ENCODE measurements around the gene LMOD1.
"Not testable (repeated sequence)": the region's sequence is repeated elsewhere in the genome, so short reads cannot be mapped to it uniquely, and the experiment has no call there.

The LMOD1 gene

DNA sequence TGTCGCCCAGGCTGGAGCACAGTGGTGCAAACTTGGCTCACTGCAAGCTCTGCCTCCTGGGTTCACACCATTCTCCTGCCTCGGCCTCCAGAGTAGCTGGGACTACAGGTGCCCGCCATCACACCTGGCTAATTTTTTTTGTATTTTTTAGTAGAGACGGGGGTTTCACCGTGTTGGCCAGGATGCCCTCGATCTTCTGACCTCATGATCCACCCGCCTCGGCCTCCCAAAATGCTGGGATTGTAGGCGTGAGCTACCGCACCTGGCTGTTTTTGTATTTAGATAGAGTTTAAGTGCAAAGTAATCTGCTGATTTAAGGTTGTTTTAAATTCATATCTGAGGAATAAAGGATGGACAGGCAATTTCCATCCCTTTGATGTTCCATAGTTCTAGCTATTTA is 16.0 kb upstream of the LMOD1 start:
- H3K9me3 Mint-ChIP-seq; H3K4me1 Mint-ChIP-seq (ENCODE audit: low read depth); H3K27me3 Mint-ChIP-seq; DNase-seq; H3K4me3 Mint-ChIP-seq; H3K27ac Mint-ChIP-seq: not testable (repeated sequence)
- peaks cover 84% of the 10 kb centered on the region for H3K36me3 Mint-ChIP-seq (ENCODE audit: low read depth)

DNA sequence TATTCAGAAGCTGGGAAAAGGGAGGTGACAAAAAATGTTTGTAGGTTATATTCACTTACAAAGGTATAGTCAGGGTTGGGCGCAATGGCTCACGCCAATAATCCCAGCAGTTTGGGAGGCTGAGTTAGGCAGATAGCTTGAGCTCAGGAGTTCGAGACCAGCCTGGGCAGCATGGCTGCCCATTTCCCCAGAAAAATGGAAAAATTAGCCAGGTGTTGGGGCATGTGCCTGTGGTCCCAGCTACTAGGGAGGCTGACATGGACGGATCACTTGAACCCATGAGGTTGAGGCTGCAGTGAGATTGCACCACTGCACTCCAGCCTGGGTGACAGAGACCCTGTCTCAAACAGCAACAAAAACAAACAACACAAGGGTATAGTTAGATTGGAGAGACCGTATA is 12.0 kb upstream of the LMOD1 start:
- H3K4me3 Mint-ChIP-seq = no peak overlapping the region
- H3K4me1 Mint-ChIP-seq (ENCODE audit: low read depth) = peaks cover 23% of the 10 kb centered on the region
- H3K27ac Mint-ChIP-seq = peak overlapping the region; percentile 22

GRCh38 chr1:201955729-201956143 is 9.4 kb upstream of the LMOD1 start:
- peak overlapping the region; percentile 95 for H3K27ac Mint-ChIP-seq
- DNase-seq = no peak
- H3K4me1 Mint-ChIP-seq (ENCODE audit: low read depth) = peaks cover 23% of the 10 kb centered on the region
- H3K9me3 Mint-ChIP-seq = no peaks in the 10 kb centered on the region
- H3K36me3 Mint-ChIP-seq (ENCODE audit: low read depth) = peaks cover 55% of the 10 kb centered on the region
- no peaks in the 10 kb centered on the region for H3K27me3 Mint-ChIP-seq
- peak overlapping the region; percentile 95 for H3K4me3 Mint-ChIP-seq

More for the DNA sequence above, 12.0 kb upstream of the LMOD1 start:
- Mint-ChIP-seq H3K36me3 (ENCODE audit: low read depth) (peaks cover 81% of the 10 kb centered on the region), H3K9me3 (no peaks in the 10 kb centered on the region), H3K27me3 (no peaks in the 10 kb centered on the region)
- no peak for DNase-seq

DNA sequence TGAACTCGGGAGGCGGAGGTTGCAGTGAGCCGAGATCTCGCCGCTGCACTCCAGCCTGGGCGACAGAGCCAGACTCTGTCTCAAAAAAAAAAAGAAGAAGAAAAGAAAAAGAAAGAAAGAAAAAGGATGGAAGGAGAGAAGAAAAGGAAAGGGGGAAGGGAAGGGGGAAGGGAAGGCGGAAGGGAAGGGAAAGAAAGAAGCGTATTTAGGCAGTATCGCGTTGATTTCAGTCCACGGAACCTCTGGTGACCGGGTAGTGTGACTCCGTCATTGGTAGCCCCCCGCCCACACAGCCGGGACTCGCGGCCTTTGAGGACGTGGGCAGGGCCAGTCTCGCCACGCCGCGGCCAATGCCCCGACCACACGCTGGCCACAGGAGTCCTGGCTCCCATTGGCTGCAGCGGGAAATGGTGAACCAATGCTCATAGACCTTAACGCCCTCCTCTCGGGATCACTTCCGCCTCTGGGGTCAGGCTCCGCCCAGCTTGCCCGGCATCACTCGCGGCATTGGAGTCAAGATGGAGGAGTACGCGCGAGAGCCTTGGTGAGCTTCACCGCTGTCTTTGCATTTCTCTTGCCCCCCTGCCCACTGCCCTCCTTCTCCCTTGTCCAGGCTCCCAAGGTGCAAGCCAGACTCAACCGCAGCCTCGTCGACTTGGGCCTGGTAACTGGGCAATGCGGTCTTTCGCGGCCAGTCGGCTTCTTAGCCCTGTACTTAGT is 8.8 kb upstream of the LMOD1 start, which contains the start of gene TIMM17A:
TSS of gene TIMM17A (plus strand) at position 495 of the 720 bp plus-strand sequence. CDS start at position 519, 24 bp downstream.
- H3K9me3 Mint-ChIP-seq = no peaks in the 10 kb centered on the region
- peaks cover 50% of the 10 kb centered on the region for H3K36me3 Mint-ChIP-seq (ENCODE audit: low read depth)
- peak; percentile 95 for DNase-seq
- peak within 1 kb of the TSS; percentile 95 for H3K27ac Mint-ChIP-seq
- peaks cover 20% of the 10 kb centered on the region for H3K4me1 Mint-ChIP-seq (ENCODE audit: low read depth)
- H3K4me3 Mint-ChIP-seq = peak within 1 kb of the TSS; percentile 95
- no peaks in the 10 kb centered on the region for H3K27me3 Mint-ChIP-seq

DNA sequence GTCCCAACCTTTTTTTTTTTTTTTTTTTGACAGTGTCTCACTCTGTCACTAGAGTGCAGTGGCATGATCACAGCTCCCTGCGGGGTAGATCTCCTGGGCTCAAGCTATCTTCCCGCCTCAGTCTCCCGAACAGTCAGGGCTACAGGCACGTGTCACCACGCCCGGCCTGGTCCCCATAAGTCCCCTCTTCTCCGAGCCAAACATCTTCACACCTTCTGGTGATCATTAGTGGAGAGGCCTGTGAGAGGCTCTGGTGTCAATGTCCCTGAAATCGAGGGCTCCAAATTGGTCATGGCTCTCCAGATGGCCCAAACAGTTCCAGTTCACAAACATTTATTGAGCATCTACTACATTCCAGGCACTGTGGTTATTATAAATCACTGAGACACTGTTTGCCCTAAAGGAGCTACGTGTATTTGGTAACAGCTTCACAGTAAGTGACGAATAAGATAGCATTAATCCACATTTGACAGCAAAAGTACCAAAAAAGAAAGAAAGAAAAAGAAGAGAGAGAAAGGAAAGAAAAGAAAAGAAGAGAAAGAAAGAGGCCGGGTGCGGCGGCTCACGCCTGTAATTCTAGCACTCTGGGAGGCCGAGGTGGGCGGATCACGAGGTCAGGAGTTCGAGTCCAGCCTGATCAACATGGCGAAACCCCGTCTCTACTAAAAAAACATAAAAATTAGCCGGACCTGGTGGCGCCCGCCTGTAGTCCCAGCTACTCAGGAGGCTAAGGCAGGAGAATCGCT is 8.1 kb upstream of the LMOD1 start:
- H3K9me3 Mint-ChIP-seq = no peaks in the 10 kb centered on the region
- DNase-seq = peak; percentile 60
- H3K4me1 Mint-ChIP-seq (ENCODE audit: low read depth) = peaks cover 20% of the 10 kb centered on the region
- H3K36me3 Mint-ChIP-seq (ENCODE audit: low read depth) = peaks cover 48% of the 10 kb centered on the region
- H3K4me3 Mint-ChIP-seq = peak overlapping the region; percentile 95
- H3K27me3 Mint-ChIP-seq = no peaks in the 10 kb centered on the region
- peak overlapping the region; percentile 95 for H3K27ac Mint-ChIP-seq

- H3K9me3 Mint-ChIP-seq = no peaks in the 10 kb centered on the region
- H3K4me3 Mint-ChIP-seq = no peak overlapping the region
- peaks cover 19% of the 10 kb centered on the region for H3K4me1 Mint-ChIP-seq (ENCODE audit: low read depth)
- peaks cover 2% of the 10 kb centered on the region for H3K36me3 Mint-ChIP-seq (ENCODE audit: low read depth)
- H3K27me3 Mint-ChIP-seq = peaks cover 34% of the 10 kb centered on the region
- H3K27ac Mint-ChIP-seq = no peak overlapping the region
- DNase-seq = no peak
These were observed 3.1 kb upstream of the LMOD1 start for GRCh38 chr1:201949491-201949890.

- H3K27me3 Mint-ChIP-seq = peaks cover 44% of the 10 kb centered on the region
- H3K36me3 Mint-ChIP-seq (ENCODE audit: low read depth) = no peaks in the 10 kb centered on the region
- H3K27ac Mint-ChIP-seq = no peak overlapping the region
- peaks cover 16% of the 10 kb centered on the region for H3K4me1 Mint-ChIP-seq (ENCODE audit: low read depth)
- no peak for DNase-seq
- H3K4me3 Mint-ChIP-seq = no peak overlapping the region
- no peaks in the 10 kb centered on the region for H3K9me3 Mint-ChIP-seq
These were observed 1.3 kb upstream of the LMOD1 start for GRCh38 chr1:201947697-201948008.

GRCh38 chr1:201945863-201946223 is 505 bp downstream of the LMOD1 start:
- Mint-ChIP-seq H3K27me3 (peaks cover 52% of the 10 kb centered on the region), H3K9me3 (no peaks in the 10 kb centered on the region), H3K36me3 (ENCODE audit: low read depth) (no peaks in the 10 kb centered on the region), H3K4me3 (no peak overlapping the region), H3K27ac (no peak overlapping the region), H3K4me1 (ENCODE audit: low read depth) (peaks cover 16% of the 10 kb centered on the region)
- no peak for DNase-seq

DNA sequence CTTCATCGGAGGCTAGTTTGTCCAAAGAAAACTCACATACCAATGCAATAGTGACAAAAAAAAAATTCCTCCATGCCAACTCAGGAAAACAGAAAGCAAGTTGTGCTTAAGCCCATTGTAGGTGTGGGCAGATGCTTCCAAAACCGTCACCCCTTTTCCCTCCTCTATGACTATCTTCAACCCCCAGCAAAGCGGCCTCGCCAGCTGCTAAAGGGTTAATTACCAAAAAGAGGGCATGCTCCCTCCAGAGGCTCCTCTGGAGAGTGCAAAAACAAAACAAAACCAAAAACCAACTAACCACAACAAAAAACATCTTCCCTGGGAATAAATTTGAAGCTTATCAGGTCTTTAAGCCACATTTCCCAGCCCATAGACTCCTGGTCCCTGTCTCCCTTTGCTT is 1.2 kb downstream of the LMOD1 start:
- H3K27ac Mint-ChIP-seq = no peak overlapping the region
- no peaks in the 10 kb centered on the region for H3K36me3 Mint-ChIP-seq (ENCODE audit: low read depth)
- no peaks in the 10 kb centered on the region for H3K9me3 Mint-ChIP-seq
- peaks cover 16% of the 10 kb centered on the region for H3K4me1 Mint-ChIP-seq (ENCODE audit: low read depth)
- H3K4me3 Mint-ChIP-seq = no peak overlapping the region
- peaks cover 52% of the 10 kb centered on the region for H3K27me3 Mint-ChIP-seq
- no peak for DNase-seq

- H3K4me3 Mint-ChIP-seq = no peak overlapping the region
- no peaks in the 10 kb centered on the region for H3K9me3 Mint-ChIP-seq
- H3K36me3 Mint-ChIP-seq (ENCODE audit: low read depth) = no peaks in the 10 kb centered on the region
- DNase-seq = no peak
- no peak overlapping the region for H3K27ac Mint-ChIP-seq
- peaks cover 52% of the 10 kb centered on the region for H3K27me3 Mint-ChIP-seq
- peaks cover 16% of the 10 kb centered on the region for H3K4me1 Mint-ChIP-seq (ENCODE audit: low read depth)
These were observed 1.7 kb downstream of the LMOD1 start for GRCh38 chr1:201944639-201945038.

DNA sequence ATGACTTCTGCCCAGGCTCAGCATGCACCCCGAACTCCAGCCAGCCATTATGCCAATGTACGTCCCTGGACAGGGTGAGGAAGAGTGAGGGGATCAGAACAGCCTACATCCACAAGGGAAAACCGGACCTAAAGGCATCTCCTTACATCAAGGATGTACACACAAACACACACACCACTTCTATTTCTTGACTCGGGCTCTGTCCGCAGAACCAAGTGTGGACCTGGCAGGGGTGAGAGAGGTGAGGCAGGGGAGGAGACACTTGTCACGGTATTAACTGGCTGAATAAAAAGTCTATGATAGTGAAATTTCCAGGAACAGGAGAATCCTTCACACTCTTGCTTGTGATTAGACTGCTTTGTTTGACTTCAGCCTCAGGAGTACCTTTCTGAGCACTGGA is 2.3 kb downstream of the LMOD1 start:
- Mint-ChIP-seq H3K9me3 (no peaks in the 10 kb centered on the region), H3K4me1 (ENCODE audit: low read depth) (peaks cover 16% of the 10 kb centered on the region), H3K36me3 (ENCODE audit: low read depth) (no peaks in the 10 kb centered on the region), H3K4me3 (no peak overlapping the region), H3K27ac (no peak overlapping the region), H3K27me3 (peaks cover 52% of the 10 kb centered on the region)
- DNase-seq = no peak

- no peak overlapping the region for H3K27ac Mint-ChIP-seq
- H3K9me3 Mint-ChIP-seq = no peaks in the 10 kb centered on the region
- H3K4me1 Mint-ChIP-seq (ENCODE audit: low read depth) = peaks cover 16% of the 10 kb centered on the region
- H3K27me3 Mint-ChIP-seq = peaks cover 46% of the 10 kb centered on the region
- no peak overlapping the region for H3K4me3 Mint-ChIP-seq
- no peaks in the 10 kb centered on the region for H3K36me3 Mint-ChIP-seq (ENCODE audit: low read depth)
- DNase-seq = no peak
These were observed 4.2 kb downstream of the LMOD1 start for GRCh38 chr1:201942129-201942495.

DNA sequence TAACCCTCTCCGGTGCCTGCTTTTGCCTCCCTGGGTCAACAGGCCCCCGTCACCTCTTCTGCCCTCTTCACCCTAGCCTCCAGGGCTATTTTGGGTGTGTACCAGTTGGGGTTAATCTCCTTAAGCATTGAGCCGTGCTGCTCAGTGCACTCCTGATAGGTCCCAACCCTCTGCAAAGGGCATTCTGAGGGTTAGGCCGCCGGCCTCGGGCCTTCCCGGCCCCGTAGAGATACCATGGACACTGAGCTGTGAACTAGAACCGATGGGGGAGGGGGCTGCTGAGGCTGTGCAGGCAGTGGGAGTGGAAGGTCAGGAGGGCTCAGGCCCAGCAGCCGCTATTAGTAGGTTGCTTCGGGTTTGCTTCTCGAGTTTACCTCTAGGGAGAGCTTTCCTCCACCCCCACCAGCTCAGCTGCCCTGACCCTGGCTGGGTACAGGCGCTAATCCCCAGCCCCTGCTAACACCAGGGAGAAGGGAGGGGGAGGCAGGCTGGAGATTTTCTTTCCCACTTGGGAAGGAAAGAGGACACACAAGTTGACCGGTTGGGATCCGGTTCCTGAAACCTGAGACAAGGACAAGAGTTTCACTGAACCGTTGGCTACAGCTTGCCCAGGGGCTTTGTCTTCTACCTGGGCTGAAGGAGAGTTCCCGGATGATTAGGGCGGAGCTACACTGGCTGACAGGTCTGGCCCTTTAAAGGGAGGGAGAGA is 4.8 kb downstream of the LMOD1 start:
- Mint-ChIP-seq H3K36me3 (ENCODE audit: low read depth) (no peaks in the 10 kb centered on the region), H3K9me3 (no peaks in the 10 kb centered on the region), H3K27me3 (peaks cover 41% of the 10 kb centered on the region), H3K4me3 (no peak overlapping the region), H3K4me1 (ENCODE audit: low read depth) (peaks cover 13% of the 10 kb centered on the region), H3K27ac (no peak overlapping the region)
- DNase-seq = no peak

DNA sequence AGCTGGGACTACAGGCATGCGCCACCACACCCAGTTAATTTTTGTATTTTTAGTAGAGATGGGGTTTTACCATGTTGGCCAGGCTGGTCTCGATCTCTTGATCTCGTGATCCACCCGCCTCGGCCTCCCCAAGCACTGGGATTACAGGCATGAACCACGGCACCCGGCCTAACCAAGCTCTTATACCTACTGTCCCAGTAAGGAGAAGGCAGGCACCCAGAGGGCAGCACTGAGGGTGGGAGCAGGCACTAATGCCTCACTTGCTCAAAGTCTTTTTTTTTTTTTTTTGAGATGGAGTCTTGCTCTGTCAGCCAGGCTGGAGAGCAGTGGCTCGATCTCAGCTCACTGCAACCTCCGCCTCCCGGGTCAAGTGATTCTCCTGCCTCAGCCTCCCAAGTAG is 6.0 kb downstream of the LMOD1 start:
- not testable (repeated sequence) for H3K9me3 Mint-ChIP-seq; H3K36me3 Mint-ChIP-seq (ENCODE audit: low read depth); DNase-seq; H3K4me3 Mint-ChIP-seq; H3K27ac Mint-ChIP-seq; H3K4me1 Mint-ChIP-seq (ENCODE audit: low read depth)
- H3K27me3 Mint-ChIP-seq = peaks cover 33% of the 10 kb centered on the region

- no peak for DNase-seq
- Mint-ChIP-seq H3K4me1 (ENCODE audit: low read depth) (no peaks in the 10 kb centered on the region), H3K9me3 (no peaks in the 10 kb centered on the region), H3K27me3 (peaks cover 30% of the 10 kb centered on the region), H3K4me3 (no peak overlapping the region), H3K27ac (no peak overlapping the region), H3K36me3 (ENCODE audit: low read depth) (no peaks in the 10 kb centered on the region)
These were observed 6.8 kb downstream of the LMOD1 start for GRCh38 chr1:201939574-201939973.

Data from activated T-cell treated with anti-CD3 and anti-CD28 coated beads, Interleukin-2, amount 50 U/mL, for 24 hours (primary cell).